IPS-NIHi7 (cell line): ENCODE measurements around the gene MPP3.
"Not testable (repeated sequence)": the region's sequence is repeated elsewhere in the genome, so short reads cannot be mapped to it uniquely, and the experiment has no call there.

ENCODE experiments used
- DNase-seq: peaks from one replicate; pipeline ENCODE4 v3.0.0; 2012; ENCODE audit warnings: mixed read lengths; ENCODE audit errors: extremely low spot score

MPP3 gene

GRCh38 chr17:43861960-43862359, 29.0 kb upstream of the MPP3 start:
- no peak for DNase-seq

- no peak for DNase-seq
These were observed 28.1 kb upstream of the MPP3 start for GRCh38 chr17:43860927-43861622.

- DNase-seq, result no peak
These were observed 27.3 kb upstream of the MPP3 start for GRCh38 chr17:43860077-43860725.

- no peak for DNase-seq
These were observed 25.1 kb upstream of the MPP3 start for GRCh38 chr17:43857957-43858600.

GRCh38 chr17:43857141-43857540, 24.2 kb upstream of the MPP3 start:
- DNase-seq, result no peak

- no peak for DNase-seq
These were observed 23.2 kb upstream of the MPP3 start for GRCh38 chr17:43856141-43856540.

GRCh38 chr17:43855061-43855460, 22.1 kb upstream of the MPP3 start:
- DNase-seq, result no peak

GRCh38 chr17:43854498-43854897, 21.6 kb upstream of the MPP3 start:
- no peak for DNase-seq

- no peak for DNase-seq
These were observed 20.6 kb upstream of the MPP3 start for GRCh38 chr17:43853546-43853945.

- DNase-seq, result no peak
These were observed 19.6 kb upstream of the MPP3 start for GRCh38 chr17:43852571-43852970.

- DNase-seq, result no peak
These were observed 16.2 kb upstream of the MPP3 start for GRCh38 chr17:43849116-43849515.

GRCh38 chr17:43848601-43849000, 15.7 kb upstream of the MPP3 start:
- DNase-seq, result no peak

- DNase-seq, result peak; percentile 51
These were observed 14.0 kb upstream of the MPP3 start, which contains the start of gene CD300LG for GRCh38 chr17:43846963-43847371. Gene CD300LG (plus strand): TSS chr17:43847176. CDS start chr17:43847217, 41 bp downstream.

- peak; percentile 98 for DNase-seq
These were observed 13.3 kb upstream of the MPP3 start for GRCh38 chr17:43846221-43846712.

GRCh38 chr17:43845766-43846165, 12.8 kb upstream of the MPP3 start:
- no peak for DNase-seq

- DNase-seq, result no peak
These were observed 11.3 kb upstream of the MPP3 start for GRCh38 chr17:43844241-43844640.

- no peak for DNase-seq
These were observed 10.0 kb upstream of the MPP3 start for GRCh38 chr17:43842975-43843325.

GRCh38 chr17:43842091-43842974, 9.4 kb upstream of the MPP3 start:
- not testable (repeated sequence) for DNase-seq

- DNase-seq, result no peak
These were observed 8.3 kb upstream of the MPP3 start for GRCh38 chr17:43841282-43841681.

GRCh38 chr17:43840814-43841213, 7.9 kb upstream of the MPP3 start:
- peak; percentile 38 for DNase-seq

GRCh38 chr17:43839670-43840108, 6.7 kb upstream of the MPP3 start:
- DNase-seq, result no peak

- DNase-seq, result no peak
These were observed 1.2 kb upstream of the MPP3 start for GRCh38 chr17:43834106-43834505.
